ENCODE measurements around the gene MYADM.

Gene MYADM

GRCh38 chr19:53915000-53915399 is 47.3 kb downstream of the MYADM start:
- DNase-seq (ENCODE audit: low read depth) = no peak

DNA sequence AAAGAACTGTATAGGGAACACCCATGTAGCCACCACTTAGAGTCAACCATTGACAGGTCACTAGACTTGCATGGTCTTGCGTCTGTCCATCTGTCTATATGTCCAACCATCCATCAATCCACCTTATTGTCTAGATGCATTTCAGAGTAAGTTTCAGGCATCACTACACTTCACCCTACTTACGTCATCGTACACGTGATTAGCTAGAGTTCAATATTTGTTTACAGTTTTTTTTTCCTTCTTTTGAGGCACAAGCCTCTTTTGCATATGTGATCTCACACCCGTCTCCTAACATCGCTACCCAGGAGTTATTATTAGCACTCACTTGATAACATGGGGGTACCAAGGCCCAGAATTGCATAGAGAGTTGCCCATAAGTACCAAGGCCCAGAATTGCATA is 48.3 kb downstream of the MYADM start:
- no peak for DNase-seq (ENCODE audit: low read depth)

- no peak for DNase-seq (ENCODE audit: low read depth)
Measured at GRCh38 chr19:53917356-53917755, 49.7 kb downstream of the MYADM start.

Measured in stimulated activated CD8-positive, alpha-beta memory T cell treated with anti-CD3 and anti-CD28 coated beads, Interleukin-12 subunit alpha, Interleukin-12 subunit beta, amount 100 ng/mL, for 4 hours (primary cell).